SK-N-SH treated with all-trans-retinoic acid at 6 μM for 48 hours (cell line): ENCODE measurements around the gene ZNF646.

Experiments
- ATAC-seq: fragments of 200-7000 bp; cut with Tn5 transposase; 3 replicates; pipeline ENCODE4 v1.9.1; 2020; ENCODE audit warnings: mild to moderate bottlenecking, moderate library complexity
- ARNTL ChIP-seq: fragments of 450-650 bp; formaldehyde crosslinking; IDR thresholded peaks from 2 replicates; pipeline ENCODE4 v1.5.0; 2020; ENCODE audit warnings: low read depth, mild to moderate bottlenecking, moderate library complexity, borderline replicate concordance
- CSDC2 ChIP-seq: fragments of 250-450 bp; sonication (Bioruptor Pico); IDR thresholded peaks from 2 replicates; pipeline ENCODE4 v1.5.0; 2020; ENCODE audit warnings: mild to moderate bottlenecking, moderate library complexity
- CSRNP3 ChIP-seq: fragments of 250-450 bp; sonication (Bioruptor Pico); IDR thresholded peaks from 2 replicates; pipeline ENCODE4 v1.5.1; 2021; ENCODE audit warnings: mild to moderate bottlenecking, moderate library complexity
- ESRRG ChIP-seq: fragments of 250-450 bp; sonication (Bioruptor Pico); IDR thresholded peaks from 2 replicates; pipeline ENCODE4 v1.6.1; 2021; ENCODE audit warnings: mild to moderate bottlenecking
- GLIS3 ChIP-seq: fragments of 250-450 bp; sonication (Bioruptor Pico); IDR thresholded peaks from 2 replicates; pipeline ENCODE4 v1.5.0; 2020; ENCODE audit warnings: mild to moderate bottlenecking, moderate library complexity
- OSR1 ChIP-seq: fragments of 250-450 bp; sonication (Bioruptor Pico); IDR thresholded peaks from 2 replicates; pipeline ENCODE4 v1.8.0; 2022; ENCODE audit warnings: moderate library complexity, mild to moderate bottlenecking, inconsistent platforms
- SNAI2 ChIP-seq: fragments of 250-450 bp; sonication (Bioruptor Pico); IDR thresholded peaks from 2 replicates; pipeline ENCODE4 v1.5.0; 2020; ENCODE audit warnings: mild to moderate bottlenecking, moderate library complexity
- TCF4 ChIP-seq: fragments of 250-450 bp; sonication (Bioruptor Pico); IDR thresholded peaks from 2 replicates; pipeline ENCODE4 v1.8.0; 2021; ENCODE audit warnings: mild to moderate bottlenecking, moderate library complexity, borderline replicate concordance
- TSHZ2 ChIP-seq: fragments of 250-450 bp; sonication (Bioruptor Pico); IDR thresholded peaks from 2 replicates; pipeline ENCODE4 v1.5.0; 2020; ENCODE audit warnings: mild to moderate bottlenecking, moderate library complexity
- ZC3H10 ChIP-seq: fragments of 250-450 bp; sonication (Bioruptor Pico); IDR thresholded peaks from 2 replicates; pipeline ENCODE4 v1.5.1; 2021; ENCODE audit warnings: mild to moderate bottlenecking, moderate library complexity
- ZFP3 ChIP-seq: fragments of 250-450 bp; sonication (Bioruptor Pico); IDR thresholded peaks from 2 replicates; pipeline ENCODE4 v1.5.0; 2020; ENCODE audit warnings: mild to moderate bottlenecking, moderate library complexity
- ZFP30 ChIP-seq: fragments of 450-650 bp; formaldehyde crosslinking; IDR thresholded peaks from 2 replicates; pipeline ENCODE4 v1.5.0; 2022; ENCODE audit warnings: mild to moderate bottlenecking, moderate library complexity
- ZNF565 ChIP-seq: fragments of 450-650 bp; formaldehyde crosslinking; conservative IDR thresholded peaks from 2 replicates; pipeline ENCODE4 v1.5.0; 2020; ENCODE audit warnings: low read depth, mild to moderate bottlenecking, moderate library complexity
- ZNF70 ChIP-seq: fragments of 450-650 bp; formaldehyde crosslinking; IDR thresholded peaks from 2 replicates; pipeline ENCODE4 v1.5.0; 2020; ENCODE audit warnings: mild to moderate bottlenecking, moderate library complexity
- ZNF8 ChIP-seq: fragments of 450-650 bp; formaldehyde crosslinking; IDR thresholded peaks from 2 replicates; pipeline ENCODE4 v1.5.0; 2020; ENCODE audit warnings: mild to moderate bottlenecking, moderate library complexity
- TF ChIP-seq, protein P1 (sequence below): fragments of 250-450 bp; sonication (Bioruptor Pico); IDR thresholded peaks from 2 replicates; pipeline ENCODE4 v1.8.0; 2021; ENCODE audit warnings: low read depth, mild to moderate bottlenecking, moderate library complexity, borderline replicate concordance
- TF ChIP-seq, protein P2 (sequence below): fragments of 250-450 bp; sonication (Bioruptor Pico); IDR thresholded peaks from 2 replicates; pipeline ENCODE4 v1.8.0; 2020; ENCODE audit warnings: mild to moderate bottlenecking, moderate library complexity, borderline replicate concordance
- TF ChIP-seq, protein P3 (sequence below): fragments of 250-450 bp; sonication (Bioruptor Pico); IDR thresholded peaks from 2 replicates; pipeline ENCODE4 v1.5.1; 2020; ENCODE audit warnings: low read depth, mild to moderate bottlenecking, moderate library complexity

ZNF646 gene

DNA sequence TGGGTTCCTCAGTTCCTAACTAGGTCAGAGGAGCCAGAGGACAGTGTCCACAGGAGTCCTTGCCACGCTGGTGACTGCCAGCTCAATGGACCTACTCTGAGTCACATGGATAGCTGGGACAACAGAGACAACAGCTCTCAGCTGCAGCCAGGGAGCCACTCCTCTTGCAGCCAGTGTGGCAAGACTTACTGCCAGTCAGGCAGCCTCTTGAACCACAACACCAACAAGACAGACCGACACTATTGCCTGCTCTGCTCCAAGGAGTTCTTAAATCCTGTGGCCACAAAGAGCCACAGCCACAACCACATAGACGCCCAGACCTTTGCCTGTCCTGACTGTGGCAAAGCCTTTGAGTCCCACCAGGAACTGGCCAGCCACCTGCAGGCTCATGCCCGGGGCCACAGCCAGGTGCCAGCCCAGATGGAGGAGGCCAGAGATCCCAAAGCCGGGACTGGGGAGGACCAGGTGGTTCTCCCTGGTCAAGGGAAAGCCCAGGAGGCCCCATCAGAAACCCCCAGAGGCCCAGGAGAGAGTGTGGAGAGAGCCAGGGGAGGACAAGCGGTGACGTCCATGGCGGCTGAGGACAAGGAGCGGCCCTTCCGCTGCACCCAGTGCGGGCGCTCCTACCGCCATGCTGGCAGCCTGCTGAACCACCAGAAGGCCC, 6.7 kb downstream of the ZNF646 start:
- TF ChIP-seq, protein P1, sequence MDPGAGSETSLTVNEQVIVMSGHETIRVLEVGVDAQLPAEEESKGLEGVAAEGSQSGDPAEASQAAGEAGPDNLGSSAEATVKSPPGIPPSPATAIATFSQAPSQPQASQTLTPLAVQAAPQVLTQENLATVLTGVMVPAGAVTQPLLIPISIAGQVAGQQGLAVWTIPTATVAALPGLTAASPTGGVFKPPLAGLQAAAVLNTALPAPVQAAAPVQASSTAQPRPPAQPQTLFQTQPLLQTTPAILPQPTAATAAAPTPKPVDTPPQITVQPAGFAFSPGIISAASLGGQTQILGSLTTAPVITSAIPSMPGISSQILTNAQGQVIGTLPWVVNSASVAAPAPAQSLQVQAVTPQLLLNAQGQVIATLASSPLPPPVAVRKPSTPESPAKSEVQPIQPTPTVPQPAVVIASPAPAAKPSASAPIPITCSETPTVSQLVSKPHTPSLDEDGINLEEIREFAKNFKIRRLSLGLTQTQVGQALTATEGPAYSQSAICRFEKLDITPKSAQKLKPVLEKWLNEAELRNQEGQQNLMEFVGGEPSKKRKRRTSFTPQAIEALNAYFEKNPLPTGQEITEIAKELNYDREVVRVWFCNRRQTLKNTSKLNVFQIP (CRISPR knock-in tag): no peak
- TF ChIP-seq, protein P2, sequence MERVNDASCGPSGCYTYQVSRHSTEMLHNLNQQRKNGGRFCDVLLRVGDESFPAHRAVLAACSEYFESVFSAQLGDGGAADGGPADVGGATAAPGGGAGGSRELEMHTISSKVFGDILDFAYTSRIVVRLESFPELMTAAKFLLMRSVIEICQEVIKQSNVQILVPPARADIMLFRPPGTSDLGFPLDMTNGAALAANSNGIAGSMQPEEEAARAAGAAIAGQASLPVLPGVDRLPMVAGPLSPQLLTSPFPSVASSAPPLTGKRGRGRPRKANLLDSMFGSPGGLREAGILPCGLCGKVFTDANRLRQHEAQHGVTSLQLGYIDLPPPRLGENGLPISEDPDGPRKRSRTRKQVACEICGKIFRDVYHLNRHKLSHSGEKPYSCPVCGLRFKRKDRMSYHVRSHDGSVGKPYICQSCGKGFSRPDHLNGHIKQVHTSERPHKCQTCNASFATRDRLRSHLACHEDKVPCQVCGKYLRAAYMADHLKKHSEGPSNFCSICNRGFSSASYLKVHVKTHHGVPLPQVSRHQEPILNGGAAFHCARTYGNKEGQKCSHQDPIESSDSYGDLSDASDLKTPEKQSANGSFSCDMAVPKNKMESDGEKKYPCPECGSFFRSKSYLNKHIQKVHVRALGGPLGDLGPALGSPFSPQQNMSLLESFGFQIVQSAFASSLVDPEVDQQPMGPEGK (CRISPR knock-in tag): no peak
- TF ChIP-seq GLIS3 (CRISPR knock-in tag): no peak
- TF ChIP-seq, protein P3, sequence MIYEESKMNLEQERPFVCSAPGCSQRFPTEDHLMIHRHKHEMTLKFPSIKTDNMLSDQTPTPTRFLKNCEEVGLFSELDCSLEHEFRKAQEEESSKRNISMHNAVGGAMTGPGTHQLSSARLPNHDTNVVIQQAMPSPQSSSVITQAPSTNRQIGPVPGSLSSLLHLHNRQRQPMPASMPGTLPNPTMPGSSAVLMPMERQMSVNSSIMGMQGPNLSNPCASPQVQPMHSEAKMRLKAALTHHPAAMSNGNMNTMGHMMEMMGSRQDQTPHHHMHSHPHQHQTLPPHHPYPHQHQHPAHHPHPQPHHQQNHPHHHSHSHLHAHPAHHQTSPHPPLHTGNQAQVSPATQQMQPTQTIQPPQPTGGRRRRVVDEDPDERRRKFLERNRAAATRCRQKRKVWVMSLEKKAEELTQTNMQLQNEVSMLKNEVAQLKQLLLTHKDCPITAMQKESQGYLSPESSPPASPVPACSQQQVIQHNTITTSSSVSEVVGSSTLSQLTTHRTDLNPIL (CRISPR knock-in tag): no peak
- no peak for TF ChIP-seq ZC3H10 (CRISPR knock-in tag)
- TF ChIP-seq, all 23 proteins: peak for 0
- no peak for ATAC-seq

DNA sequence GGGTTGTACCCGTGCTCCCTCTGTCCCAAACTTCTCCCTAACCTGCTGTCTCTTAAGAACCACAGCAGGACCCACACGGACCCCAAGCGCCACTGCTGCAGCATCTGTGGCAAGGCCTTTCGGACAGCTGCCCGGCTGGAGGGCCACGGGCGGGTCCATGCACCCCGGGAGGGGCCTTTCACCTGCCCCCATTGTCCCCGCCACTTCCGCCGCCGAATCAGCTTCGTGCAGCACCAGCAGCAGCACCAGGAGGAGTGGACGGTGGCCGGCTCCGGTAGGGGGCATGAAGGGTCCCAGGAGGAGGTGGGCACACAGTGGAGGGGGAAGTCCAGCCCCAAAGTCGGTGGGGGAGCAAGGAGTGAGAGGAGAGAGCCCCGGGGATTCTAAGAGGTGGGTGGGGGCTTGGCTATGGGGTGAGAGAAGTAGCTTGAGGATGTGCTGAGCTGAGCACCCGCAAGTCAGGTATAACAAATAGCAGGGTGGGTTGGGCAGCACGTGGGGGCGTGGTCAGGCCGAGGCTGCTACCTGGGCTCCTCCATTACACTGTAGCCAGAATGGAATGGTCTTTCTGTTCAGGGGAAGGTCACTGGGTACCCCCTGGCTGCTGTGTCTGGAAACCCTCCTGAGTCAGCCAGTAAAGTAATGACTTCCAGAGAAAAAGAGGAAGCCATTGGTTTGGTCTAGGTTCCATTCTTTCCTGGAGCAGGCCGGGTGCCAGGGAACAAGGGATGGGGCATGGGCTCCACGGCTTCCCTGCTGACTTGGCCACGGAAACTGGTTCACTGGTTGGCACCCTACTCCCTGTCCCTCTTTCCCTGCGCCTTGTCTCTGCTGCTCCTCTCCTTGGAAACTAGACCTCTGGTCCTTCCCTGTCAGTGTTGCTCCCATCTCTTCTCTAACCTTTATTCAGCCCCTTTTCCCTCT, 7.5 kb downstream of the ZNF646 start:
- TF ChIP-seq CSRNP3 (CRISPR knock-in tag) (no peak), CSDC2 (no peak), ZFP3 (CRISPR knock-in tag) (no peak), OSR1 (CRISPR knock-in tag) (no peak), GLIS3 (CRISPR knock-in tag) (no peak), ZFP30 (CRISPR knock-in tag) (no peak), TCF4 (CRISPR knock-in tag) (no peak), ZNF8 (CRISPR knock-in tag) (no peak), TSHZ2 (CRISPR knock-in tag) (no peak), ZNF70 (CRISPR knock-in tag) (no peak), SNAI2 (CRISPR knock-in tag) (no peak), ARNTL (CRISPR knock-in tag) (no peak), ESRRG (CRISPR knock-in tag) (no peak), ZNF565 (CRISPR knock-in tag) (no peak)
- TF ChIP-seq, protein P3 (CRISPR knock-in tag): no peak
- TF ChIP-seq, protein P1 (CRISPR knock-in tag): no peak
- TF ChIP-seq, protein P2 (CRISPR knock-in tag): no peak
- no peak for ATAC-seq
